OCI-LY1 (cell line): ENCODE measurements around the gene ZNF530.

ENCODE experiments used
- H2AFZ ChIP-seq: fragments of 200-600 bp; sonication (generic), shearing (Covaris generic); 2 replicates; pipeline ENCODE4 v1.6.0; 2014; ENCODE audit warnings: antibody characterized with exemption, mild to moderate bottlenecking, low read length
- H3F3A ChIP-seq: fragments of 200-600 bp; sonication (generic), shearing (Covaris generic); 2 replicates; pipeline ENCODE4 v1.6.0; 2014; ENCODE audit warnings: mild to moderate bottlenecking, antibody characterized with exemption, low read length, moderate library complexity; ENCODE audit not compliant: insufficient read depth
- H3K27ac ChIP-seq: fragments of 200-600 bp; sonication (generic); 2 replicates; pipeline ENCODE4 v1.5.1; 2014; ENCODE audit warnings: low read length, mixed run types, mild to moderate bottlenecking, low read depth; ENCODE audit not compliant: poor library complexity, severe bottlenecking
- H3K27me3 ChIP-seq: fragments of 200-600 bp; sonication (generic); 2 replicates; pipeline ENCODE4 v1.6.0; 2014; ENCODE audit warnings: antibody characterized with exemption, mild to moderate bottlenecking, low read length, moderate library complexity; ENCODE audit not compliant: insufficient read depth
- H3K36me3 ChIP-seq: fragments of 200-600 bp; sonication (generic); 2 replicates; pipeline ENCODE4 v1.6.1; 2014; ENCODE audit warnings: mild to moderate bottlenecking, antibody characterized with exemption, low read length, moderate library complexity, mixed read lengths; ENCODE audit not compliant: insufficient read depth
- H3K4me1 ChIP-seq: fragments of 200-600 bp; sonication (generic); 2 replicates; pipeline ENCODE4 v1.5.1; 2014; ENCODE audit warnings: mild to moderate bottlenecking, low read length, moderate library complexity; ENCODE audit not compliant: insufficient read depth, severe bottlenecking
- H3K4me2 ChIP-seq: fragments of 200-600 bp; sonication (generic), shearing (Covaris generic); 2 replicates; pipeline ENCODE4 v1.6.1; 2014; ENCODE audit warnings: low read length
- H3K4me3 ChIP-seq: fragments of 200-600 bp; sonication (generic); 2 replicates; pipeline ENCODE4 v1.5.1; 2014; ENCODE audit warnings: low read length, low read depth, mild to moderate bottlenecking, mixed read lengths; ENCODE audit not compliant: poor library complexity, severe bottlenecking
- H3K79me2 ChIP-seq: fragments of 200-600 bp; shearing (Covaris generic); 2 replicates; pipeline ENCODE4 v1.6.1; 2016; ENCODE audit warnings: mixed run types, low read length, mixed read lengths; ENCODE audit not compliant: insufficient read depth
- H3K9ac ChIP-seq: fragments of 200-600 bp; sonication (generic), shearing (Covaris generic); 2 replicates; pipeline ENCODE4 v1.6.1; 2014; ENCODE audit warnings: mild to moderate bottlenecking, low read length, mixed read lengths
- H3K9me2 ChIP-seq: fragments of 200-600 bp; sonication (generic), shearing (Covaris generic); 2 replicates; pipeline ENCODE4 v1.6.1; 2014; ENCODE audit warnings: low read depth, mild to moderate bottlenecking, low read length, mixed read lengths
- H3K9me3 ChIP-seq: fragments of 200-600 bp; shearing (Covaris generic); 2 replicates; pipeline ENCODE4 v1.6.1; 2014; ENCODE audit warnings: low read length, mixed read lengths
- H4K20me1 ChIP-seq: fragments of 200-600 bp; sonication (generic), shearing (Covaris generic); 2 replicates; pipeline ENCODE4 v1.6.0; 2016; ENCODE audit warnings: mild to moderate bottlenecking, low read length; ENCODE audit not compliant: insufficient read depth
- EZH2 ChIP-seq: fragments of 200-600 bp; sonication (generic), shearing (Covaris generic); IDR thresholded peaks from 2 replicates; pipeline ENCODE4 v1.8.0; 2017; ENCODE audit warnings: borderline replicate concordance, mixed run types, mild to moderate bottlenecking, antibody characterized with exemption, low read length, moderate library complexity, mixed read lengths
- TF ChIP-seq, protein P1 (sequence below): fragments of 200-600 bp; sonication (generic), shearing (Covaris generic); IDR thresholded peaks from 2 replicates; pipeline ENCODE4 v1.5.1; 2017; ENCODE audit warnings: mild to moderate bottlenecking, antibody characterized with exemption, low read length, moderate library complexity, mixed read lengths

The ZNF530 gene

DNA sequence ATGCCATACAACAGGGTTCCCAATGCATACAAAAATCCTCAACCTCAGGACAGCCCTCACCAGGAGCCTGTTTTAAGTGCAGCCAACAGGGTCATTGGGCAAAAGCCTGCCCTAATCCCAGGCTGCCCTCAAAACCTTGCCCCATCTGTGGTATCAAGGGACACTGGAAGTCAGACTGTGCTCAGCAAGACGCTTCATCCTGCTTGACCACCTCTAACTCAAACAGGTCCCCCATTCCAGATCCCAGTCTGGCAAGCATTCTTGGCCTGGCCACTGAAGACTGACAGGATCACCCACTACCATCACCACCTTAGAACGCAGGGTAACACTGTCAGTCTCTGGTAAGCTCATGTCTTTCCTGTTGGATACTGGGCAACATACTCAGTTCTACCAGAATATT, 54.0 kb downstream of the ZNF530 start:
- Histone ChIP-seq H3K4me2 (no peak overlapping the region), H3K9ac (no peak overlapping the region), H2AFZ (no peak overlapping the region), H3K27ac (no peak overlapping the region), H3F3A (no peaks in the 10 kb centered on the region), H3K9me3 (0 out of 2 replicates have a peak, but pooled peaks cover 3% of the 10 kb centered on the region), H3K79me2 (no peaks in the 10 kb centered on the region), H3K36me3 (no peaks in the 10 kb centered on the region), H3K9me2 (no peaks in the 10 kb centered on the region), H3K4me3 (no peak overlapping the region), H3K27me3 (no peaks in the 10 kb centered on the region), H3K4me1 (no peaks in the 10 kb centered on the region), H4K20me1 (no peaks in the 10 kb centered on the region)
- TF ChIP-seq EZH2 = no peak
- TF ChIP-seq, protein P1, sequence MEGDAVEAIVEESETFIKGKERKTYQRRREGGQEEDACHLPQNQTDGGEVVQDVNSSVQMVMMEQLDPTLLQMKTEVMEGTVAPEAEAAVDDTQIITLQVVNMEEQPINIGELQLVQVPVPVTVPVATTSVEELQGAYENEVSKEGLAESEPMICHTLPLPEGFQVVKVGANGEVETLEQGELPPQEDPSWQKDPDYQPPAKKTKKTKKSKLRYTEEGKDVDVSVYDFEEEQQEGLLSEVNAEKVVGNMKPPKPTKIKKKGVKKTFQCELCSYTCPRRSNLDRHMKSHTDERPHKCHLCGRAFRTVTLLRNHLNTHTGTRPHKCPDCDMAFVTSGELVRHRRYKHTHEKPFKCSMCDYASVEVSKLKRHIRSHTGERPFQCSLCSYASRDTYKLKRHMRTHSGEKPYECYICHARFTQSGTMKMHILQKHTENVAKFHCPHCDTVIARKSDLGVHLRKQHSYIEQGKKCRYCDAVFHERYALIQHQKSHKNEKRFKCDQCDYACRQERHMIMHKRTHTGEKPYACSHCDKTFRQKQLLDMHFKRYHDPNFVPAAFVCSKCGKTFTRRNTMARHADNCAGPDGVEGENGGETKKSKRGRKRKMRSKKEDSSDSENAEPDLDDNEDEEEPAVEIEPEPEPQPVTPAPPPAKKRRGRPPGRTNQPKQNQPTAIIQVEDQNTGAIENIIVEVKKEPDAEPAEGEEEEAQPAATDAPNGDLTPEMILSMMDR = no peak

DNA sequence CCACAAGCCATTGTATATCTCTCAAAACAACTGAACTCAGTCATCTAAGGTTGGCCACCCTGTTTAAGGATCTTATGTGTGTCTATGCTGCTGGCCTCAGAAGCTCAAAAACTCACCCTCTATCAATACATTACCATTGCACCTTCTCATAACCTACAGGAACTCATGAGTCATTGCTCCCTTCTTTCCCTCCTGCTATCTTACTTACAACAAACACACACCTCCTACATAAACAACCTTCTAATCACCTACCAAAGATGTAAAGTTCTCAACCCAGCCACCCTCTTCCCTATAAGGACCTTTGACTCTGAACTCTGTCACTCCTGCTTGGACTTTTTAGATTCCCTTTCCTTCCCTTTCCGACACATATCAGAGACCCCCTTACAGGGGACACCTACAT, 55.8 kb downstream of the ZNF530 start:
- Histone ChIP-seq H3K9me2 (no peaks in the 10 kb centered on the region), H3K4me2 (no peak overlapping the region), H3K4me1 (no peaks in the 10 kb centered on the region), H3K4me3 (no peak overlapping the region), H3F3A (no peaks in the 10 kb centered on the region), H4K20me1 (no peaks in the 10 kb centered on the region), H3K27ac (no peak overlapping the region), H2AFZ (no peak overlapping the region), H3K9me3 (0 out of 2 replicates have a peak, but pooled peaks cover 3% of the 10 kb centered on the region), H3K36me3 (no peaks in the 10 kb centered on the region), H3K9ac (no peak overlapping the region), H3K27me3 (no peaks in the 10 kb centered on the region), H3K79me2 (no peaks in the 10 kb centered on the region)
- TF ChIP-seq EZH2 = no peak
- TF ChIP-seq, protein P1 = no peak

DNA sequence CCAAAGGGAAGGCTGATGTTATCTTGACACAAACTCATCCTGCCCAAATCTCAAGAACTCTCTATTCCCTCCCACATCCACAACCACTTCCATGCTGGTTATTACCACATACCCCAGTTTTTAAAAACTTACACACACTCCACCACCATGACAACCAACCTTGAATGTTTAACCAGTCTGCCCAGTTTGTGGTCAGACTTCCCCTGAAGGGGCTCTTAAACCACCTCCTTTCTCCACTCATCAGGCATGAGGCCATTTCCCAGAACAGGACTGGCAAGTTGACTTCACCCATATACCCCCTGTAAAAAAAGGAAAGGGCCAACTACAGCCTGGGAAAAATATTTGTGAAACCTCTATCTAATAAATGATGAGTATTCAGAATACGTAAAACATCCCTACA, 56.7 kb downstream of the ZNF530 start:
- H3K9me2 ChIP-seq = no peaks in the 10 kb centered on the region
- no peaks in the 10 kb centered on the region for H3K36me3 ChIP-seq
- TF ChIP-seq EZH2 = no peak
- TF ChIP-seq, protein P1 = no peak
- no peaks in the 10 kb centered on the region for H3K79me2 ChIP-seq
- no peaks in the 10 kb centered on the region for H3F3A ChIP-seq
- 0 out of 2 replicates have a peak, but pooled peaks cover 3% of the 10 kb centered on the region for H3K9me3 ChIP-seq
- no peak overlapping the region for H3K4me2 ChIP-seq
- H3K4me1 ChIP-seq = no peaks in the 10 kb centered on the region
- no peak overlapping the region for H3K4me3 ChIP-seq
- no peak overlapping the region for H3K27ac ChIP-seq
- H3K27me3 ChIP-seq = no peaks in the 10 kb centered on the region
- no peak overlapping the region for H2AFZ ChIP-seq
- H3K9ac ChIP-seq = no peak overlapping the region
- no peaks in the 10 kb centered on the region for H4K20me1 ChIP-seq
